OCI-LY7 (cell line): ENCODE results near the gene DMXL1. TPM values are rescaled to one million over a fixed set of nuclear protein-coding genes. Genes with fewer than 3 reads are reported as not detected.

ENCODE experiments used
- BruUV-seq: library from RNA; stranded (reverse); fragments of 400-500 nt; replicated peaks from 2 replicates; lab custom pipeline; 2021; lab: Mats Ljungman, UMichigan
- CTCF ChIA-PET: fragments of 300-600 bp; sonication (Branson Sonifier 250); formaldehyde crosslinking; loops from one replicate; lab custom pipeline; 2022; ENCODE audit warnings: antibody characterized with exemption; ENCODE audit not compliant: unreplicated experiment; lab: Charles Lee
- POLR2A ChIA-PET: fragments of 300-600 bp; sonication (Branson Sonifier 250); formaldehyde crosslinking; loops from one replicate; lab custom pipeline; 2022; ENCODE audit warnings: antibody characterized with exemption; lab: Charles Lee
- DNase-seq: peaks from one replicate; pipeline ENCODE4 v3.0.0-alpha.2; 2015; ENCODE audit warnings: low spot score
- H2AFZ ChIP-seq: fragments of 200-600 bp; sonication (generic), shearing (Covaris generic); 2 replicates; pipeline ENCODE4 v1.6.1; 2014; ENCODE audit warnings: mild to moderate bottlenecking, antibody characterized with exemption, low read length, moderate library complexity
- H3K27ac ChIP-seq: fragments of 200-600 bp; sonication (generic); 2 replicates; pipeline ENCODE4 v1.5.1; 2014; ENCODE audit warnings: mixed run types, low read depth, mild to moderate bottlenecking, moderate library complexity, low read length, inconsistent platforms; ENCODE audit not compliant: poor library complexity, severe bottlenecking
- H3K36me3 ChIP-seq: fragments of 200-600 bp; sonication (generic); 2 replicates; pipeline ENCODE4 v1.6.1; 2014; ENCODE audit warnings: mild to moderate bottlenecking, antibody characterized with exemption, low read length, moderate library complexity, mixed read lengths; ENCODE audit not compliant: insufficient read depth
- H3K4me1 ChIP-seq: fragments of 200-600 bp; sonication (generic); 2 replicates; pipeline ENCODE4 v1.5.1; 2014; ENCODE audit warnings: mild to moderate bottlenecking, low read length; ENCODE audit not compliant: insufficient read depth, poor library complexity, severe bottlenecking
- H3K4me2 ChIP-seq: fragments of 200-600 bp; sonication (generic); 2 replicates; pipeline ENCODE4 v1.6.1; 2014; ENCODE audit warnings: mild to moderate bottlenecking, low read length
- H3K4me3 ChIP-seq: fragments of 200-600 bp; sonication (generic); 2 replicates; pipeline ENCODE4 v1.5.1; 2014; ENCODE audit warnings: mild to moderate bottlenecking, low read depth, low read length; ENCODE audit not compliant: poor library complexity, severe bottlenecking
- H3K79me2 ChIP-seq: fragments of 200-600 bp; sonication (generic); 2 replicates; pipeline ENCODE4 v1.6.1; 2016; ENCODE audit warnings: low read depth, mild to moderate bottlenecking, low read length, moderate library complexity, mixed read lengths; ENCODE audit not compliant: insufficient read depth
- H3K9me2 ChIP-seq: fragments of 200-600 bp; sonication (generic); 2 replicates; pipeline ENCODE4 v1.6.1; 2016; ENCODE audit warnings: mild to moderate bottlenecking, low read length, mixed read lengths; ENCODE audit not compliant: insufficient read depth
- H3K9me3 ChIP-seq: fragments of 200-600 bp; sonication (generic); 2 replicates; pipeline ENCODE4 v1.6.1; 2014; ENCODE audit warnings: mild to moderate bottlenecking, mixed run types, low read length, mixed read lengths
- H4K20me1 ChIP-seq: fragments of 200-600 bp; sonication (generic); 2 replicates; pipeline ENCODE4 v1.6.1; 2014; ENCODE audit warnings: mild to moderate bottlenecking, antibody characterized with exemption, low read length, moderate library complexity, mixed read lengths; ENCODE audit not compliant: insufficient read depth
- EZH2phosphoT487 ChIP-seq: fragments of 200-600 bp; sonication (generic); IDR thresholded peaks from 2 replicates; pipeline ENCODE4 v1.6.1; 2018; ENCODE audit warnings: low read depth, borderline replicate concordance, mild to moderate bottlenecking, mixed run types, antibody characterized with exemption, low read length, moderate library complexity, mixed read lengths
- intact Hi-C: fragments of 100-400 bp; cut with micrococcal nuclease; formaldehyde crosslinking; loops from one replicate; pipeline ENCODE4 v1.10.0; 2022; ENCODE audit not compliant: unreplicated experiment
- total RNA-seq, 2 experiments: library from RNA; depleted of rRNA in 1 of 2; stranded (reverse); fragments of >200 nt in 1 of 2; shearing (Covaris generic) in 1 of 2; gene quantifications; 2 replicates each; pipeline ENCODE4 v1.2.3, GENCODE V29; 2014 to 2022
- TF ChIP-seq, protein P1 (sequence below): fragments of 200-600 bp; sonication (generic); conservative IDR thresholded peaks from 2 replicates; pipeline ENCODE4 v1.5.1; 2014; ENCODE audit warnings: mild to moderate bottlenecking, antibody characterized with exemption, low read length, moderate library complexity, mixed read lengths

DMXL1 gene
- total RNA-seq, 2 experiments from 2014 or later, result 76.6 to 79.4 TPM

DNA sequence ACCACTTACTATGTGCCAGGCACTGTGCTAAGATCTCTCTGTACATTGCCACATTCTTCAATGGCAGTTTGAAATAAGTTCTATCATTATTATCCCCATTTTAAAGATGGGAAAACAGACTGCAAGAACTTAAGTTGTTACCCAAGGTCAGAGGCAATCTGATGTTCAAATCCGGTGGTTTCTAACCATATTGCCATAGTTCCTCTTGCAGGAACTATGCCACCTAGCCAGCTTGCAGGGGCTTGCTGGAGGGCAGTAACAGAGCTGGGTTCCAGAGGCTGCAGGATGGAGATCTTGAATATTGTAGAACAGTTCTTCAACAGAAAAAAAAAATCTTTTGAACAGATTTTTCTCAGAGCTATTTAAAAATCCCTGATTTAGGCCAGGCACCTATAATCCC lies 213.1 kb downstream of the DMXL1 start:
- intact Hi-C loops, result no loop called here

DNA sequence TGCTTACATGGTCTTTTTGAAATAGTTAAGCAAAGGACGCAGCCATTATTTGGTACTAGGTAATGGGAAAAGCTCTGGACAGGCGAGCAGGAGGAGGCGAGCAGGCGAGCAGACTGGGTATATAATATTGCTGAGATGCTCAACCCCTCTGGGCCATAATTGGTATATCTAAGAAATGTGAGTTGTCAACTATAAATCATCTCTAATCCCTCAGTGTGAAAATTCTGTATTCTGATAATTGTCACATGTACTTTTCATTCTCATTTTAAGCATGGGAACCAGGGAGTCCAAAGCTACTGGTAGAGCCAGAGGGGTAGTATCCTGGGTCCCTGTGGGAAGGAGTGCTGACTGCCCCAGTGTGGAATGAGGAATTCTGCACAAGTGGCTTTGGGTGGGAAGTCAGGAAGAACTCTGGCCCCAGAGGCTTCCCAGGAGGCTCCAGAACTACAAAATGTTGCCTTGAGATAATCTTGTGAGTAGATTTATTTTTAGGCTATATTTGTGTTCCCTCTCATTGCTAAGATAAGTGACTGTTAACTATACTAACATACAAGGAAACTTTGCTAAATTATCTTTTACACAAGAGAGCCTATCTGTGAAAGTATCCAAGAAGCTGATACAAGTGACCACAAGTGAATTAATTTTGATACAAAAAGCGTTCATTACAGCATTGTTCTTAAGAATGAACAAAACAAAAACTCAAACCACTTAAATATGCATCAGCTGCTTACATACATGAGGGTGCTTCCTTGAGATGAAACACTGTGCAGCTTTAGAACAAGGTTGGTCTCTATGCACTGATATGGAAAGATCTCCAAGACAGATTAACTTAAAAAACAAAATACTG lies 214.4 kb downstream of the DMXL1 start:
- no peak for DNase-seq
- Histone ChIP-seq H3K27ac (no peak overlapping the region), H3K9me2 (no peaks in the 10 kb centered on the region), H3K4me3 (no peak overlapping the region), H2AFZ (no peak overlapping the region), H4K20me1 (peaks cover 12% of the 10 kb centered on the region; the same call in 1 of the 2 replicates), H3K4me1 (peaks cover 84% of the 10 kb centered on the region), H3K36me3 (peaks cover 9% of the 10 kb centered on the region), H3K4me2 (peak overlapping the region; percentile 8; the same call in 1 of the 2 replicates), H3K9me3 (no peaks in the 10 kb centered on the region), H3K79me2 (peaks cover 34% of the 10 kb centered on the region; the same call in 1 of the 2 replicates)
- no peak for TF ChIP-seq EZH2phosphoT487
- TF ChIP-seq, protein P1, sequence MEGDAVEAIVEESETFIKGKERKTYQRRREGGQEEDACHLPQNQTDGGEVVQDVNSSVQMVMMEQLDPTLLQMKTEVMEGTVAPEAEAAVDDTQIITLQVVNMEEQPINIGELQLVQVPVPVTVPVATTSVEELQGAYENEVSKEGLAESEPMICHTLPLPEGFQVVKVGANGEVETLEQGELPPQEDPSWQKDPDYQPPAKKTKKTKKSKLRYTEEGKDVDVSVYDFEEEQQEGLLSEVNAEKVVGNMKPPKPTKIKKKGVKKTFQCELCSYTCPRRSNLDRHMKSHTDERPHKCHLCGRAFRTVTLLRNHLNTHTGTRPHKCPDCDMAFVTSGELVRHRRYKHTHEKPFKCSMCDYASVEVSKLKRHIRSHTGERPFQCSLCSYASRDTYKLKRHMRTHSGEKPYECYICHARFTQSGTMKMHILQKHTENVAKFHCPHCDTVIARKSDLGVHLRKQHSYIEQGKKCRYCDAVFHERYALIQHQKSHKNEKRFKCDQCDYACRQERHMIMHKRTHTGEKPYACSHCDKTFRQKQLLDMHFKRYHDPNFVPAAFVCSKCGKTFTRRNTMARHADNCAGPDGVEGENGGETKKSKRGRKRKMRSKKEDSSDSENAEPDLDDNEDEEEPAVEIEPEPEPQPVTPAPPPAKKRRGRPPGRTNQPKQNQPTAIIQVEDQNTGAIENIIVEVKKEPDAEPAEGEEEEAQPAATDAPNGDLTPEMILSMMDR, result no peak
- BruUV-seq, result no TSS peak
- CTCF ChIA-PET, result no interaction called here
- intact Hi-C loops, result no loop called here
- POLR2A ChIA-PET, result interaction anchor here (1.4 kb wide), 2 partner anchors 13 to 18 kb away, joined by 3 to 7 read pairs; no protein-coding TSS in a partner anchor

More for the DNA sequence above, 213.1 kb downstream of the DMXL1 start:
- H3K9me3 ChIP-seq, result no peaks in the 10 kb centered on the region
- H2AFZ ChIP-seq, result no peak overlapping the region
- DNase-seq, result peak; percentile 37
- peaks cover 12% of the 10 kb centered on the region; the same call in 1 of the 2 replicates for H4K20me1 ChIP-seq
- BruUV-seq, result no TSS peak
- no peaks in the 10 kb centered on the region for H3K9me2 ChIP-seq
- no peak overlapping the region for H3K4me3 ChIP-seq
- peaks cover 84% of the 10 kb centered on the region for H3K4me1 ChIP-seq
- ChIA-PET CTCF (no interaction called here), POLR2A (interaction anchor here (0.5 to 1.9 kb wide), 9 partner anchors 8 to 25 kb away, joined by 3 to 7 read pairs (median 4); no protein-coding TSS in a partner anchor)
- TF ChIP-seq, protein P1, result no peak
- TF ChIP-seq EZH2phosphoT487, result no peak
- no peak overlapping the region for H3K27ac ChIP-seq
- H3K79me2 ChIP-seq, result peaks cover 40% of the 10 kb centered on the region
- H3K4me2 ChIP-seq, result no peak overlapping the region
- H3K36me3 ChIP-seq, result peaks cover 9% of the 10 kb centered on the region
